H1 (cell line): Measurements from ENCODE around the gene SLX1A. TPM values are rescaled to one million over a fixed set of nuclear protein-coding genes. Genes with fewer than 3 reads are reported as not detected.

Experiments used
- CTCF ChIA-PET: fragments of 300-600 bp; sonication (Branson Sonifier 250); formaldehyde crosslinking; loops from one replicate; lab custom pipeline; 2021; ENCODE audit not compliant: partially characterized antibody; lab: Charles Lee
- POLR2A ChIA-PET: fragments of 300-600 bp; sonication (Branson Sonifier 250); formaldehyde crosslinking; loops from one replicate; lab custom pipeline; 2021; ENCODE audit warnings: inconsistent platforms; ENCODE audit not compliant: partially characterized antibody; lab: Charles Lee
- DNase-seq, 2 experiments: peaks; one replicate each; pipeline versions ENCODE4 v3.0.0 to v3.0.0-alpha.2; 2010 to 2022; ENCODE audit warnings: low spot score in 2 of 2, low read depth in 1 of 2, mixed read lengths in 1 of 2
- FAIRE-seq: peaks from 2 replicates; lab custom pipeline; 2011; peaks lifted over from hg19 to GRCh38; lab: Jason Lieb, UNC
- H2AFZ ChIP-seq: 2 replicates; pipeline ENCODE4 v1.8.1; 2012; ENCODE audit warnings: low read length, inconsistent platforms
- H2AK5ac ChIP-seq: 2 replicates; pipeline ENCODE4 v1.6.1; 2013; ENCODE audit warnings: low read depth, low read length
- H2BK120ac ChIP-seq: replicated peaks from 2 replicates; pipeline ENCODE3; 2013; ENCODE audit warnings: low read depth, low read length, inconsistent platforms
- H2BK12ac ChIP-seq: 2 replicates; pipeline ENCODE4 v1.6.1; 2013; ENCODE audit warnings: low read depth, low read length
- H2BK15ac ChIP-seq: 2 replicates; pipeline ENCODE4 v1.6.1; 2013; ENCODE audit warnings: low read length
- H2BK20ac ChIP-seq: 2 replicates; pipeline ENCODE4 v1.6.1; 2013; ENCODE audit warnings: low read length
- H2BK5ac ChIP-seq: 2 replicates; pipeline ENCODE4 v1.6.1; 2013; ENCODE audit warnings: low read depth, low read length
- H3K14ac ChIP-seq: 2 replicates; pipeline ENCODE4 v1.6.1; 2013; ENCODE audit warnings: inconsistent platforms; ENCODE audit not compliant: insufficient read length
- H3K18ac ChIP-seq: 2 replicates; pipeline ENCODE4 v1.6.1; 2013; ENCODE audit warnings: low read length; ENCODE audit errors: extremely low read depth
- H3K23ac ChIP-seq: 2 replicates; pipeline ENCODE4 v1.6.1; 2013; ENCODE audit warnings: inconsistent platforms; ENCODE audit not compliant: insufficient read length
- H3K23me2 ChIP-seq: 2 replicates; pipeline ENCODE4 v1.6.1; 2013; ENCODE audit warnings: low read depth, low read length
- H3K27ac ChIP-seq: 2 replicates; pipeline ENCODE4 v1.6.1; 2011; ENCODE audit warnings: low read depth, low read length, inconsistent platforms
- H3K27me3 ChIP-seq, 4 experiments: replicated peaks in 1 of 4; 1 replicate in 1 of 4; 2 replicates in 3 of 4; pipeline versions ENCODE4 v1.6.1 to v1.8.1; 2011 to 2013; ENCODE audit warnings: low read length in 3 of 4, mild to moderate bottlenecking in 3 of 4, inconsistent platforms in 2 of 4, mixed read lengths in 2 of 4, moderate library complexity in 1 of 4; ENCODE audit not compliant: control insufficient read depth in 3 of 4, insufficient read depth in 3 of 4; ENCODE audit errors: extremely low read depth in 1 of 4
- H3K36me3 ChIP-seq, 4 experiments: 2 replicates each; pipeline versions ENCODE4 v1.6.1 to v1.8.1; 2011 to 2013; ENCODE audit warnings: mild to moderate bottlenecking in 4 of 4, low read length in 3 of 4, moderate library complexity in 2 of 4, control low read depth in 1 of 4, inconsistent platforms in 1 of 4; ENCODE audit not compliant: insufficient read depth in 4 of 4, control insufficient read depth in 2 of 4
- H3K4ac ChIP-seq: replicated peaks from 2 replicates; pipeline ENCODE3; 2013; ENCODE audit warnings: low read length, low read depth, mixed read lengths, inconsistent platforms; ENCODE audit not compliant: insufficient read length
- H3K4me1 ChIP-seq, 4 experiments: replicated peaks in 1 of 4; 1 replicate in 1 of 4; 2 replicates in 3 of 4; pipeline versions ENCODE4 v1.6.1 to v1.8.1; 2011 to 2013; ENCODE audit warnings: low read length in 3 of 4, inconsistent platforms in 2 of 4, mixed read lengths in 1 of 4; ENCODE audit not compliant: insufficient read depth in 4 of 4, control insufficient read depth in 3 of 4
- H3K4me2 ChIP-seq, 2 experiments: 2 replicates each; pipeline versions ENCODE4 v1.6.1 to v1.8.1; 2011 to 2013; ENCODE audit warnings: low read depth in 2 of 2, low read length in 2 of 2, control low read depth in 1 of 2, inconsistent platforms in 1 of 2, mild to moderate bottlenecking in 1 of 2; ENCODE audit not compliant: insufficient read depth in 1 of 2
- H3K4me3 ChIP-seq, 4 experiments: fragments of 200-600, 300-600 bp in 1 of 4; sonication (generic), shearing (Covaris generic), sonication (Bioruptor Twin) in 1 of 4; 2 replicates each; pipeline versions ENCODE4 v1.5.1 to v1.8.1; 2011 to 2016; ENCODE audit warnings: low read length in 4 of 4, low read depth in 3 of 4, control low read depth in 2 of 4, inconsistent platforms in 2 of 4, mild to moderate bottlenecking in 2 of 4, mixed read lengths in 1 of 4, moderate library complexity in 1 of 4; ENCODE audit not compliant: insufficient read depth in 2 of 4; ENCODE audit errors: extremely low read depth in 1 of 4
- H3K56ac ChIP-seq: replicated peaks from 2 replicates; pipeline ENCODE3; 2013; ENCODE audit warnings: low read depth, mild to moderate bottlenecking, mixed read lengths, low read length, inconsistent platforms; ENCODE audit not compliant: insufficient read length
- H3K79me1 ChIP-seq: 2 replicates; pipeline ENCODE4 v1.6.1; 2013; ENCODE audit warnings: low read depth, low read length, control low read depth
- H3K79me2 ChIP-seq, 2 experiments: 2 replicates each; pipeline versions ENCODE4 v1.6.1 to v1.8.1; 2012 to 2013; ENCODE audit warnings: low read length in 2 of 2, mild to moderate bottlenecking in 2 of 2, inconsistent platforms in 1 of 2; ENCODE audit not compliant: insufficient read depth in 2 of 2, control insufficient read depth in 1 of 2
- H3K9ac ChIP-seq, 4 experiments: replicated peaks in 1 of 4; 1 replicate in 1 of 4; 2 replicates in 3 of 4; pipeline versions ENCODE4 v1.6.1 to v1.8.1; 2011 to 2013; ENCODE audit warnings: low read depth in 3 of 4, low read length in 3 of 4, control low read depth in 2 of 4, mild to moderate bottlenecking in 2 of 4, moderate library complexity in 2 of 4, inconsistent platforms in 1 of 4; ENCODE audit errors: extremely low read depth in 1 of 4
- H3K9me3 ChIP-seq, 2 experiments: 2 replicates each; pipeline versions ENCODE4 v1.6.1 to v1.8.1; 2012 to 2013; ENCODE audit warnings: mild to moderate bottlenecking in 2 of 2, moderate library complexity in 2 of 2, control low read depth in 1 of 2, inconsistent platforms in 1 of 2, low read depth in 1 of 2, low read length in 1 of 2, mixed read lengths in 1 of 2; ENCODE audit not compliant: insufficient read depth in 2 of 2
- H4K20me1 ChIP-seq, 2 experiments: replicated peaks in 1 of 2; 2 replicates each; pipeline versions ENCODE3 to v1.8.1; 2011 to 2013; ENCODE audit warnings: inconsistent platforms in 2 of 2, low read length in 2 of 2, mild to moderate bottlenecking in 1 of 2; ENCODE audit not compliant: insufficient read depth in 2 of 2, control insufficient read depth in 1 of 2
- H4K5ac ChIP-seq: 2 replicates; pipeline ENCODE4 v1.6.1; 2013; ENCODE audit warnings: low read length, low read depth, mixed read lengths, inconsistent platforms; ENCODE audit not compliant: insufficient read length
- H4K8ac ChIP-seq: 2 replicates; pipeline ENCODE4 v1.8.0; 2013; ENCODE audit warnings: mild to moderate bottlenecking, moderate library complexity, low read length, inconsistent platforms; ENCODE audit not compliant: insufficient read depth; ENCODE audit errors: extremely low read depth
- H4K91ac ChIP-seq: replicated peaks from 2 replicates; pipeline ENCODE3; 2013; ENCODE audit warnings: low read length, mixed read lengths, inconsistent platforms; ENCODE audit not compliant: insufficient read length
- E2F6 ChIP-seq: IDR thresholded peaks from 2 replicates; pipeline ENCODE4 v1.6.1; 2012; ENCODE audit warnings: inconsistent platforms
- EP300 ChIP-seq, 2 experiments: IDR thresholded peaks; 1 replicate in 1 of 2; 2 replicates in 1 of 2; pipeline ENCODE4 v1.6.1; 2011 to 2012; ENCODE audit warnings: low read depth in 2 of 2, low read length in 2 of 2, mild to moderate bottlenecking in 2 of 2, borderline replicate concordance in 1 of 2, inconsistent platforms in 1 of 2, moderate library complexity in 1 of 2
- WGBS, 2 experiments: shearing (Covaris generic) in 1 of 2; methylation state at CpG; one replicate each; pipeline versions ENCODE4 v1.1.6 to v1.1.7; 2013 to 2015; ENCODE audit warnings: low lambda C conversion rate in 2 of 2, mixed read lengths in 2 of 2, inconsistent platforms in 1 of 2, low coverage in 1 of 2, missing lambda C conversion rate in 1 of 2; ENCODE audit not compliant: insufficient replicate concordance in 2 of 2, insufficient coverage in 1 of 2, insufficient read length in 1 of 2; ENCODE audit errors: extremely low coverage in 1 of 2, missing lambda C conversion rate in 1 of 2; 5-methylcytosine and 5-hydroxymethylcytosine counted together
- polyA plus RNA-seq, 7 experiments: library from polyadenylated mRNA; depleted of rRNA in 3 of 7; stranded (reverse) in 5 of 7; unstranded in 2 of 7; fragments of >200 nt in 5 of 7; fragments of 200-250 nt in 2 of 7; gene quantifications; 1 replicate in 5 of 7; 2 replicates in 1 of 7; 4 replicates in 1 of 7; pipeline versions ENCODE4 v1.2.1 to v1.2.3, GENCODE V29; 2011 to 2013; ENCODE audit warnings: missing spikeins in 2 of 7, mixed read lengths in 2 of 7
- total RNA-seq: library from RNA; stranded (reverse); fragmentation: NEBNext Ultra II Directional; extraction: Animal tissue kit (Norgen Biotek cat#: 25700); gene quantifications from 2 replicates; pipeline ENCODE4 v1.2.1, GENCODE V29; 2021

The SLX1A gene
- total and polyA plus RNA-seq, 2 of the 8 experiments (the other 6 are each of a cell fraction or from before 2014, with no cell fraction given) = 4.7 to 36.9 TPM

GRCh38 chr16:30145657-30146056, 48.0 kb upstream of the SLX1A start:
- WGBS, 2 experiments = 87% methylated on average over 1 of the region's 1 CpG; no CpG with 5 or more reads in 1 of the 2 experiments
- Histone ChIP-seq H2BK15ac (no peak overlapping the region), H3K4me2 (no peak overlapping the region), H3K56ac (no peak overlapping the region), H2AFZ (no peak overlapping the region), H3K4me3 (no peak overlapping the region), H3K9me3 (0 out of 4 replicates have a peak, but pooled peaks cover 0 to 5% of the 10 kb centered on the region in 2 experiments), H3K4me1 (no peaks in the 10 kb centered on the region), H2BK5ac (no peak overlapping the region), H2BK12ac (no peak overlapping the region), H3K27me3 (no peaks in the 10 kb centered on the region), H2BK20ac (no peak overlapping the region), H3K27ac (no peak overlapping the region), H3K36me3 (no peaks in the 10 kb centered on the region), H4K91ac (no peak overlapping the region), H3K4ac (no peak overlapping the region), H3K79me1 (no peaks in the 10 kb centered on the region), H3K14ac (no peak overlapping the region), H4K20me1 (no peaks in the 10 kb centered on the region), H4K5ac (no peak overlapping the region), H3K18ac (no peak overlapping the region), H2BK120ac (no peak overlapping the region), H3K23ac (no peak overlapping the region), H3K9ac (no peak overlapping the region), H3K79me2 (no peaks in the 10 kb centered on the region), H2AK5ac (no peak overlapping the region), H4K8ac (no peak overlapping the region), H3K23me2 (no peaks in the 10 kb centered on the region)
- TF ChIP-seq EP300 (IDR thresholded peaks at IDR 0.05; ENCODE audit: borderline replicate concordance in 1 of 2, low read depth in 2 of 2, low read length in 2 of 2) (no peak), E2F6 (no peak)
- CTCF ChIA-PET = interaction anchor here (0.7 kb wide), 1 partner anchor 34 kb away, joined by 3 read pairs; no protein-coding TSS in a partner anchor
- DNase-seq (no peak), FAIRE-seq (no peak)
- POLR2A ChIA-PET = interaction anchor here (0.7 kb wide), 1 partner anchor 10 kb away, joined by 3 read pairs; no protein-coding TSS in a partner anchor
